ENCODE results near the gene ANXA11. TPM values are rescaled to one million over a fixed set of nuclear protein-coding genes. Genes with fewer than 3 reads are reported as not detected.

Gene ANXA11
- total RNA-seq, 1 experiment from 2014 or later: 93.8 TPM

DNA sequence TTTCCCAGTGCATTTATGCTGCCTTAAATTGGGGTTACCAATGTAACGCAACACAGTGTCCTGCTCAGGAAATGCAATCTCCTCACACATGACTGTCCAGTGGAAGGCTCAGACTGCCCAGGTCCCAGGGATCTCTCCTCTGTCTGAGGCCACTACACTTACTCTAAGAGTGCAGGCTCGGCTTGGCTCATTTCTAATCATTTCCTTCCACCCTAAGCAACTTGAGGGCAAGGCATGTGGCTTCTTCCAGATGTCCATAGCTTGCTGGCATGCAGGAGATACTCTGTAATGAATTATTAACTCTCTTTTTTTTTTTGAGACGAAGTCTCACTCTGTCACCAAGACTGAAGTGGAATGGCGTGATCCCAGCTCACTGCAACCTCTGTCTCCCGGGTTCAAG lies 49.1 kb downstream of the ANXA11 start:
- TF ChIP-seq, protein P1, sequence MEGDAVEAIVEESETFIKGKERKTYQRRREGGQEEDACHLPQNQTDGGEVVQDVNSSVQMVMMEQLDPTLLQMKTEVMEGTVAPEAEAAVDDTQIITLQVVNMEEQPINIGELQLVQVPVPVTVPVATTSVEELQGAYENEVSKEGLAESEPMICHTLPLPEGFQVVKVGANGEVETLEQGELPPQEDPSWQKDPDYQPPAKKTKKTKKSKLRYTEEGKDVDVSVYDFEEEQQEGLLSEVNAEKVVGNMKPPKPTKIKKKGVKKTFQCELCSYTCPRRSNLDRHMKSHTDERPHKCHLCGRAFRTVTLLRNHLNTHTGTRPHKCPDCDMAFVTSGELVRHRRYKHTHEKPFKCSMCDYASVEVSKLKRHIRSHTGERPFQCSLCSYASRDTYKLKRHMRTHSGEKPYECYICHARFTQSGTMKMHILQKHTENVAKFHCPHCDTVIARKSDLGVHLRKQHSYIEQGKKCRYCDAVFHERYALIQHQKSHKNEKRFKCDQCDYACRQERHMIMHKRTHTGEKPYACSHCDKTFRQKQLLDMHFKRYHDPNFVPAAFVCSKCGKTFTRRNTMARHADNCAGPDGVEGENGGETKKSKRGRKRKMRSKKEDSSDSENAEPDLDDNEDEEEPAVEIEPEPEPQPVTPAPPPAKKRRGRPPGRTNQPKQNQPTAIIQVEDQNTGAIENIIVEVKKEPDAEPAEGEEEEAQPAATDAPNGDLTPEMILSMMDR (IDR thresholded peaks at IDR 0.05; ENCODE audit: unreplicated experiment): no peak
- POLR2A ChIA-PET: interaction anchor here (1.5 to 3.0 kb wide), 2 partner anchors 48 to 49 kb away, joined by 6 to 31 read pairs; partner anchors contain the start of gene ANXA11
- intact Hi-C loops (cut with micrococcal nuclease): no loop called here
- no peak overlapping the region for H3K27ac Mint-ChIP-seq (ENCODE audit: low read depth, unreplicated experiment)
- H3K36me3 Mint-ChIP-seq (ENCODE audit: insufficient read depth, unreplicated experiment): peaks cover 79% of the 10 kb centered on the region
- BruUV-seq (replicated peaks): no TSS peak
- H3K27me3 Mint-ChIP-seq (ENCODE audit: insufficient read depth, unreplicated experiment): no peaks in the 10 kb centered on the region
- H3K9me3 Mint-ChIP-seq (ENCODE audit: unreplicated experiment): no peaks in the 10 kb centered on the region
- no peak for DNase-seq (ENCODE audit: unreplicated experiment)
- H3K4me1 Mint-ChIP-seq (ENCODE audit: insufficient read depth, unreplicated experiment): peaks cover 51% of the 10 kb centered on the region
- CTCF ChIA-PET: interaction anchor here (1.3 to 1.5 kb wide), 2 partner anchors 12 to 66 kb away, joined by 4 read pairs; no protein-coding TSS in a partner anchor
- H3K4me3 Mint-ChIP-seq (ENCODE audit: unreplicated experiment): peak overlapping the region; percentile 32

DNA sequence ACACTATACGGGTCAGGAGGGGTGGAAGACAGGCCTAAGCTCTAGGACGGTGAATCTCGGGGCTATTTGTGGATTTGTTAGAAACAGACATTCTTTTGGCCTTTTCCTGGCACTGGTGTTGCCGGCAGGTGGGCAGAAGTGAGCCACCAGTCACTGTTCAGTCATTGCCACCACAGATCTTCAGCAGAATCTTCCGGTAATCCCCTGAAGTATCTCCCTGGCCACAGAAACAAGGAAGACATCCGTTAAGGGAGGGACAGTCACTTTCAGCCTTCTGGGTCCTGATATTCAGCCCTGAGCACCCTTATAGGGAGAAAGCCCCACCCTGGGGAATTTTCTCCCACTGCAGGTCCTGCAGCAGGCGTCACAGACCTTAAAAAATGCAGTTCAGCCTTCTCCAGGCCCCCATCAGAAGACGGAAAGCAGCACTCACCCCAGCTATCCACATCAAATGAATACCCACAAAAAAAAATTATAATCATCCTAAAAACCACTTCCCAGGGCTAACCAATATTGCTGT lies 49.6 kb downstream of the ANXA11 start:
- no TSS peak for BruUV-seq (replicated peaks)
- DNase-seq (ENCODE audit: unreplicated experiment): no peak
- H3K27ac Mint-ChIP-seq (ENCODE audit: low read depth, unreplicated experiment): peak overlapping the region; percentile 78
- peaks cover 48% of the 10 kb centered on the region for H3K4me1 Mint-ChIP-seq (ENCODE audit: insufficient read depth, unreplicated experiment)
- H3K4me3 Mint-ChIP-seq (ENCODE audit: unreplicated experiment): peak overlapping the region; percentile 32
- H3K9me3 Mint-ChIP-seq (ENCODE audit: unreplicated experiment): no peaks in the 10 kb centered on the region
- H3K36me3 Mint-ChIP-seq (ENCODE audit: insufficient read depth, unreplicated experiment): peaks cover 79% of the 10 kb centered on the region
- POLR2A ChIA-PET: interaction anchor here (0.6 to 2.3 kb wide), 4 partner anchors 10 to 51 kb away, joined by 3 to 6 read pairs (median 4); partner anchors contain the start of gene ANXA11
- CTCF ChIA-PET: interaction anchor here (1.3 to 1.5 kb wide), 2 partner anchors 11 to 67 kb away, joined by 4 read pairs; no protein-coding TSS in a partner anchor
- H3K27me3 Mint-ChIP-seq (ENCODE audit: insufficient read depth, unreplicated experiment): no peaks in the 10 kb centered on the region
- intact Hi-C loops (cut with micrococcal nuclease): no loop called here
- TF ChIP-seq, protein P1 (IDR thresholded peaks at IDR 0.05; ENCODE audit: unreplicated experiment): no peak

DNA sequence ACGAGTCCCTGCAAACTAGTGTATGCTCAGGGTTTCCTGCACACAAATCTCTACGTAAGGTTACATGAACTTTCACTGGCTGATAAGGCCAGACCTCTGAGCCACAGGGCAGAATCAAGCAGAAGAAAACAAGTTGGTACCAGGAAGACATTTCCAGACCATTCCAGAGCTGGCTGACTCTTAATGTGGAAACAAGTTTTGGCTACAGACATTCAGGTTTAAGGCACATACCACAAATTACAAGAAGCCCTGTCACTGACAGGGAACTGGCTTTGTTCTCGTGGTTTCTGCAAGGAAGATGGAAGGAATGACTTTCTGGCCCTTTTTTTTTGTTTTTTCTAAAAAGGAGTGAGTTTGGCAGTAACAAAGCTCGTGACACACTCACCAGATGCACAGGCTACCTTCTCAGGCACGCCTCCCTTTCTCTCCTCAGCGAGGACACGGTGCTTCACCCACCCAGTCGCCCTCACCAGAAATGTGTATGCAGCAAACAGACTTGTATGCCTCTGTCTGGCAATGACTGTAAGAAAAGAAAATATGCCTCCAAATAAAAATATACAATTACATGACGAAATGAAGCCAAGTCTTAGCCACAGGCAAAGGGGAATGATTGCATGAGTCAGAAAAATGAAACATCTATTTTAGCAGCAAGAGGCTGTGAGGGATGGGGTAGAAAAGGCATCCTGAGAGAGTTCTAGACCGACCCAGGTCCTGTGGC lies 50.2 kb downstream of the ANXA11 start:
- TSS peak; percentile 11 for BruUV-seq (replicated peaks)
- POLR2A ChIA-PET: interaction anchor here (0.6 to 2.3 kb wide), 5 partner anchors 10 to 250 kb away, joined by 3 to 6 read pairs (median 3); partner anchors contain the start of gene ANXA11
- intact Hi-C loops (cut with micrococcal nuclease): no loop called here
- Mint-ChIP-seq H3K27ac (ENCODE audit: low read depth, unreplicated experiment) (peak overlapping the region; percentile 78), H3K4me3 (ENCODE audit: unreplicated experiment) (peak overlapping the region; percentile 32), H3K36me3 (ENCODE audit: insufficient read depth, unreplicated experiment) (peaks cover 74% of the 10 kb centered on the region), H3K4me1 (ENCODE audit: insufficient read depth, unreplicated experiment) (peaks cover 42% of the 10 kb centered on the region), H3K9me3 (ENCODE audit: unreplicated experiment) (no peaks in the 10 kb centered on the region), H3K27me3 (ENCODE audit: insufficient read depth, unreplicated experiment) (no peaks in the 10 kb centered on the region)
- peak; percentile 75 for DNase-seq (ENCODE audit: unreplicated experiment)
- CTCF ChIA-PET: interaction anchor here (0.6 to 2.0 kb wide), 3 partner anchors 11 to 587 kb away, joined by 3 to 11 read pairs (median 4); no protein-coding TSS in a partner anchor
- TF ChIP-seq, protein P1 (IDR thresholded peaks at IDR 0.05; ENCODE audit: unreplicated experiment): no peak

DNA sequence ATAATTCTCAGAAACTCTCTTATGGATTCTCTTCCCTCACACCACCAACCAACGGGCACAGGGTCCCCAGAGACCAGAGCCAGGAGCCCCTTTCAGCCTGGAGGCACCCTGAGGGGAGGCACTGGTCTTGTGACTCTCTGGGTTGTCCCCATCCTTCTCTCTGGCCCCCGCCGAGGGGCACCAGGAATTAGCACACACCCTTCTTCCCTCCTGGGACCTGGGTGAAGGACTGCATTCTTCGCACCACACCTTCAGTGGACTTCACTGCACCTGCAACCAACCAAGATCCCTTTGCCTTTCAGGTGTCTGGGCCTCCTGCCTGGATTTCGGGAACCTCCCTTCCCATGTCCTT lies 50.7 kb downstream of the ANXA11 start:
- H3K4me3 Mint-ChIP-seq (ENCODE audit: unreplicated experiment): no peak overlapping the region
- intact Hi-C loops (cut with micrococcal nuclease): no loop called here

More for the DNA sequence above, 50.7 kb downstream of the ANXA11 start:
- ChIA-PET CTCF (interaction anchor here (0.6 to 5.6 kb wide), 5 partner anchors 10 to 588 kb away, joined by 3 to 31 read pairs (median 3); no protein-coding TSS in a partner anchor), POLR2A (interaction anchor here (1.3 to 2.3 kb wide), 3 partner anchors 11 to 53 kb away, joined by 3 to 6 read pairs (median 4); partner anchors contain the start of gene ANXA11)
- no peaks in the 10 kb centered on the region for H3K27me3 Mint-ChIP-seq (ENCODE audit: insufficient read depth, unreplicated experiment)
- H3K9me3 Mint-ChIP-seq (ENCODE audit: unreplicated experiment): peaks cover under 1% of the 10 kb centered on the region
- peaks cover 71% of the 10 kb centered on the region for H3K36me3 Mint-ChIP-seq (ENCODE audit: insufficient read depth, unreplicated experiment)
- TF ChIP-seq, protein P1 (IDR thresholded peaks at IDR 0.05; ENCODE audit: unreplicated experiment): no peak
- no TSS peak for BruUV-seq (replicated peaks)
- DNase-seq (ENCODE audit: unreplicated experiment): no peak
- peak overlapping the region; percentile 78 for H3K27ac Mint-ChIP-seq (ENCODE audit: low read depth, unreplicated experiment)
- peaks cover 37% of the 10 kb centered on the region for H3K4me1 Mint-ChIP-seq (ENCODE audit: insufficient read depth, unreplicated experiment)
